Ishikawa (cell line): ENCODE results near the gene SP4.

Source experiments
- CEBPB ChIP-seq: IDR thresholded peaks from 2 replicates; pipeline ENCODE4 v1.6.1; 2012
- CREB1 ChIP-seq: IDR thresholded peaks from 2 replicates; pipeline ENCODE4 v1.6.1; 2012; ENCODE audit warnings: low read depth
- EGR1 ChIP-seq: IDR thresholded peaks from 2 replicates; pipeline ENCODE4 v1.6.1; 2012
- EP300 ChIP-seq: IDR thresholded peaks from 2 replicates; pipeline ENCODE4 v1.6.1; 2012; ENCODE audit warnings: borderline replicate concordance
- FOXM1 ChIP-seq: IDR thresholded peaks from 2 replicates; pipeline ENCODE4 v1.6.1; 2012; ENCODE audit warnings: low read depth, borderline replicate concordance
- MAX ChIP-seq: IDR thresholded peaks from 2 replicates; pipeline ENCODE4 v1.6.1; 2012
- NFIC ChIP-seq: IDR thresholded peaks from 2 replicates; pipeline ENCODE4 v1.6.1; 2012
- RAD21 ChIP-seq: IDR thresholded peaks from 2 replicates; pipeline ENCODE4 v1.6.1; 2012; ENCODE audit warnings: low read depth
- REST ChIP-seq: IDR thresholded peaks from 2 replicates; pipeline ENCODE4 v1.6.1; 2012; ENCODE audit warnings: low read depth, mild to moderate bottlenecking
- TAF1 ChIP-seq: IDR thresholded peaks from 2 replicates; pipeline ENCODE4 v1.6.1; 2012; ENCODE audit warnings: low read depth, mild to moderate bottlenecking
- TCF12 ChIP-seq: IDR thresholded peaks from 2 replicates; pipeline ENCODE4 v1.6.1; 2012; ENCODE audit warnings: low read depth
- TEAD4 ChIP-seq: IDR thresholded peaks from 2 replicates; pipeline ENCODE4 v1.6.1; 2012
- USF1 ChIP-seq: IDR thresholded peaks from 2 replicates; pipeline ENCODE4 v1.6.1; 2012
- YY1 ChIP-seq: IDR thresholded peaks from 2 replicates; pipeline ENCODE4 v1.6.1; 2012; ENCODE audit warnings: low read depth
- ZBTB7A ChIP-seq: IDR thresholded peaks from 2 replicates; pipeline ENCODE4 v1.6.1; 2012; ENCODE audit warnings: low read depth

The SP4 gene

GRCh38 chr7:21486511-21486910 lies 58.6 kb downstream of the SP4 start:
- TF ChIP-seq CEBPB (no peak), TAF1 (no peak), RAD21 (no peak), MAX (no peak), CREB1 (no peak), EP300 (no peak), EGR1 (no peak), YY1 (no peak), ZBTB7A (no peak), FOXM1 (no peak), USF1 (no peak), REST (no peak), TEAD4 (no peak), TCF12 (no peak)

GRCh38 chr7:21495731-21496130 lies 67.8 kb downstream of the SP4 start:
- no peak for TF ChIP-seq RAD21
- TF ChIP-seq YY1 = no peak
- TF ChIP-seq REST = no peak
- no peak for TF ChIP-seq USF1
- TF ChIP-seq TCF12 = no peak
- no peak for TF ChIP-seq CEBPB
- no peak for TF ChIP-seq TAF1
- no peak for TF ChIP-seq FOXM1
- TF ChIP-seq EP300 = no peak
- TF ChIP-seq ZBTB7A = no peak
- TF ChIP-seq NFIC = no peak
- TF ChIP-seq CREB1 = no peak
- no peak for TF ChIP-seq MAX
- no peak for TF ChIP-seq TEAD4

GRCh38 chr7:21497072-21497471 lies 69.2 kb downstream of the SP4 start:
- TF ChIP-seq TEAD4 = no peak
- TF ChIP-seq NFIC = no peak
- TF ChIP-seq RAD21 = peak; percentile 18; the same call in 1 of the 2 replicates
- no peak for TF ChIP-seq MAX

- TF ChIP-seq TCF12 (no peak), EP300 (no peak), FOXM1 (no peak), MAX (no peak), RAD21 (no peak), TAF1 (no peak), TEAD4 (no peak), CEBPB (no peak)
These were observed 72.4 kb downstream of the SP4 start for GRCh38 chr7:21500117-21500832.

GRCh38 chr7:21504021-21504420 lies 76.1 kb downstream of the SP4 start:
- no peak for TF ChIP-seq TCF12
- TF ChIP-seq TAF1 = no peak
- no peak for TF ChIP-seq USF1
- TF ChIP-seq RAD21 = peak; percentile 42
- no peak for TF ChIP-seq YY1
- peak; percentile 17; the same call in 1 of the 2 replicates for TF ChIP-seq FOXM1
